ENCODE data around the gene ANXA6. TPM values are rescaled to one million over a fixed set of nuclear protein-coding genes. Genes with fewer than 3 reads are reported as not detected.

Gene ANXA6
- total RNA-seq, 1 donor from 2014 or later: 245 TPM

DNA sequence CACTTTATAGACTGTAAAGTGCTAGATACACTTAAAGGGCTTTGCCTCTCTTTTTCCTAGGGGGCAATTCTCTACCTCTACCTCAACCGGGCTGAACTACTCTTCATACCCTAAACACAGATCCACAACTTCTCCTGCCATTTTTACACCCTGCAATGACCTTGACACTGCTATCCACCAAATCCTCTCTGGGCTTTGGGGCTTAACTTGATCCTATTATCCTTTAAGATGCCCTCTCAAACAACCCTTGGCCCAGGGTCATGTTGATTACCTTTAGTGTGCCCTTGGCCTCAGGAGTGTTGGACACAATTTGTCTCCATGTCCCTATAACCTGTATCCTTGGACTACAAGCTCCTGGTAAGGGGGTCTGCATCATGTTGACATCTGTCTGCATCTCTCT is 19.5 kb downstream of the ANXA6 start:
- Mint-ChIP-seq H3K27me3 (ENCODE audit: unreplicated experiment) (no peaks in the 10 kb centered on the region), H3K4me1 (ENCODE audit: unreplicated experiment) (peaks cover 21% of the 10 kb centered on the region), H3K4me3 (ENCODE audit: unreplicated experiment) (no peak overlapping the region), H3K27ac (ENCODE audit: unreplicated experiment) (no peak overlapping the region), H3K36me3 (ENCODE audit: unreplicated experiment) (peaks cover 49% of the 10 kb centered on the region), H3K9me3 (ENCODE audit: unreplicated experiment) (no peaks in the 10 kb centered on the region)
- TF ChIP-seq, protein P1, sequence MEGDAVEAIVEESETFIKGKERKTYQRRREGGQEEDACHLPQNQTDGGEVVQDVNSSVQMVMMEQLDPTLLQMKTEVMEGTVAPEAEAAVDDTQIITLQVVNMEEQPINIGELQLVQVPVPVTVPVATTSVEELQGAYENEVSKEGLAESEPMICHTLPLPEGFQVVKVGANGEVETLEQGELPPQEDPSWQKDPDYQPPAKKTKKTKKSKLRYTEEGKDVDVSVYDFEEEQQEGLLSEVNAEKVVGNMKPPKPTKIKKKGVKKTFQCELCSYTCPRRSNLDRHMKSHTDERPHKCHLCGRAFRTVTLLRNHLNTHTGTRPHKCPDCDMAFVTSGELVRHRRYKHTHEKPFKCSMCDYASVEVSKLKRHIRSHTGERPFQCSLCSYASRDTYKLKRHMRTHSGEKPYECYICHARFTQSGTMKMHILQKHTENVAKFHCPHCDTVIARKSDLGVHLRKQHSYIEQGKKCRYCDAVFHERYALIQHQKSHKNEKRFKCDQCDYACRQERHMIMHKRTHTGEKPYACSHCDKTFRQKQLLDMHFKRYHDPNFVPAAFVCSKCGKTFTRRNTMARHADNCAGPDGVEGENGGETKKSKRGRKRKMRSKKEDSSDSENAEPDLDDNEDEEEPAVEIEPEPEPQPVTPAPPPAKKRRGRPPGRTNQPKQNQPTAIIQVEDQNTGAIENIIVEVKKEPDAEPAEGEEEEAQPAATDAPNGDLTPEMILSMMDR (IDR thresholded peaks at IDR 0.05): no peak
- no peak for DNase-seq (ENCODE audit: extremely low spot score, unreplicated experiment)

DNA sequence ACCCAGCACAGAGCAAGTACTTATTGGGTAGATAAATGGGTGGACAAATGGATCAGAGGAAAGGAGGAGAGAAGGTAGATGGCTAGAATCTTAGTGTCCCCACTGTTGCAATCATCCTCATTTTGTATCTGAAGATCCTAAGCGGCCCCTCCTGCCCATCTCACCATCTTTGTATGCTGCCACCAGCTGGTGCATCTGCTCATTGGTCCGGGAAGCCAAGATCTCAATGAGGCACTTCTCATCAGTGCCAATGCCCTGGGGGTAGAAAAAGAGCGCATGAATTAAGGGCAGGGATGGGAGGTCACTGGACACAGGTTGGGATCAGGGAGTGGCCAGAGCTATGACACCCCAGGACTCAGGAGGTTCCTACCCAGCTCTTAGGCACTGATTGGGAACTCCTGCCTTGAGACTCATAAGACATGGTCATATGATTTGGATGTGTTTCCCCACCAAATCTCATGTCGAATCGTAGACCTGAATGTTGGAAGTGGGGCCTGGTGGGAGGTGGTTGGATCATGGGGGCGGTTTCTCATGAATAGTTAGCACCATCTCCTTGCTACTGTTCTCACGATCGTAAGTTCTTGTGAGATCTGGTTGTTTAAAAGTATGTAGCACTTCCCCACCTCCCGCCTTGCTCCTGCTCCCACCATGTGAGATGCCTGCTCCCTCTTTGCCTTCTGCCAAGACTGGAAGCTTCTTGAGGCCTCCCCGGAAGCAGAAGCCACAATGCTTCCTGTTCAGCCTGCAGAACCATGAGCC is 20.3 kb downstream of the ANXA6 start:
- Mint-ChIP-seq H3K36me3 (ENCODE audit: unreplicated experiment) (peaks cover 54% of the 10 kb centered on the region), H3K27ac (ENCODE audit: unreplicated experiment) (no peak overlapping the region), H3K4me1 (ENCODE audit: unreplicated experiment) (peaks cover 17% of the 10 kb centered on the region), H3K27me3 (ENCODE audit: unreplicated experiment) (no peaks in the 10 kb centered on the region), H3K4me3 (ENCODE audit: unreplicated experiment) (no peak overlapping the region), H3K9me3 (ENCODE audit: unreplicated experiment) (no peaks in the 10 kb centered on the region)
- DNase-seq (ENCODE audit: extremely low spot score, unreplicated experiment): no peak
- TF ChIP-seq, protein P1 (IDR thresholded peaks at IDR 0.05): no peak

DNA sequence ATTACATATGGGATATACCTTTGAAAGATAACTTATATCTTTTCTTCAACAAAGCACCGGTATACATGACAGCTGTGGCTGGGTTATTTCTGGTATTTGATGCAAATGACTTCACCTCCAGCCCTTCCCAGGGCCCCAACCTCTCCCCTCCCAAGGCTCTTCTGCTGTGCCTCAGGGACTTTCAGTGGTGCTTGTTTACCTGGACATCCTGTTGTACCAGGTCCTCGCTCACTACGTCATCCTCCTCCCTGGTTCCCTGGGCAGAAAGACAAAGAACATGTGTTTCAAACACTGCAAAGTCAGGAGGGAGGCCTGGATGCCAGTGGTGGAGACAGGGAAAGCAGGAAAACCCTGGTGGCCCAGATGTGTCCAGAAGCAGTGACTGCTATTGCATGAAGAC is 23.4 kb downstream of the ANXA6 start:
- Mint-ChIP-seq H3K9me3 (ENCODE audit: unreplicated experiment) (no peaks in the 10 kb centered on the region), H3K27me3 (ENCODE audit: unreplicated experiment) (no peaks in the 10 kb centered on the region), H3K4me1 (ENCODE audit: unreplicated experiment) (no peaks in the 10 kb centered on the region), H3K27ac (ENCODE audit: unreplicated experiment) (no peak overlapping the region), H3K36me3 (ENCODE audit: unreplicated experiment) (peaks cover 71% of the 10 kb centered on the region), H3K4me3 (ENCODE audit: unreplicated experiment) (no peak overlapping the region)
- DNase-seq (ENCODE audit: extremely low spot score, unreplicated experiment): no peak
- TF ChIP-seq, protein P1 (IDR thresholded peaks at IDR 0.05): no peak

DNA sequence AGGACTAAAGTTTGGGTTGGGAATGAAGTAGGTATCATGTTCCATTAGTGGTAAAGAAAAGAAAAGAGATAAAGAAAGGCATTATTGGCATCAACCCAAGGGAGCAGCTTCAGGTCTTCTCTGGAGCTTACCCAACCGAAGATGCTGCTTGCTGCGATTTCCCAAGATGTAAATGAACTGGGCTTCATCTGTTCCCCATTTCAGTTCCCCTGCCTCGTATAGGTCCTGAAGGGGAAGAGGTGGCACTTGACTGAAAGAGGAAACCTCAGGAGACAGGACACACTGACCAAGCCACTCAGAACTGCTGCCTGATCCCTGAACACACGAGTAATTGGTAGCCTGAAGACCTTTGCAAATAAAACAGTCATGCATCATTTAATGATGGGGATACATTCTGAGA is 24.6 kb downstream of the ANXA6 start:
- Mint-ChIP-seq H3K27me3 (ENCODE audit: unreplicated experiment) (no peaks in the 10 kb centered on the region), H3K9me3 (ENCODE audit: unreplicated experiment) (no peaks in the 10 kb centered on the region), H3K36me3 (ENCODE audit: unreplicated experiment) (peaks cover 71% of the 10 kb centered on the region), H3K4me1 (ENCODE audit: unreplicated experiment) (no peaks in the 10 kb centered on the region), H3K4me3 (ENCODE audit: unreplicated experiment) (no peak overlapping the region), H3K27ac (ENCODE audit: unreplicated experiment) (no peak overlapping the region)
- TF ChIP-seq, protein P1 (IDR thresholded peaks at IDR 0.05): no peak
- no peak for DNase-seq (ENCODE audit: extremely low spot score, unreplicated experiment)

DNA sequence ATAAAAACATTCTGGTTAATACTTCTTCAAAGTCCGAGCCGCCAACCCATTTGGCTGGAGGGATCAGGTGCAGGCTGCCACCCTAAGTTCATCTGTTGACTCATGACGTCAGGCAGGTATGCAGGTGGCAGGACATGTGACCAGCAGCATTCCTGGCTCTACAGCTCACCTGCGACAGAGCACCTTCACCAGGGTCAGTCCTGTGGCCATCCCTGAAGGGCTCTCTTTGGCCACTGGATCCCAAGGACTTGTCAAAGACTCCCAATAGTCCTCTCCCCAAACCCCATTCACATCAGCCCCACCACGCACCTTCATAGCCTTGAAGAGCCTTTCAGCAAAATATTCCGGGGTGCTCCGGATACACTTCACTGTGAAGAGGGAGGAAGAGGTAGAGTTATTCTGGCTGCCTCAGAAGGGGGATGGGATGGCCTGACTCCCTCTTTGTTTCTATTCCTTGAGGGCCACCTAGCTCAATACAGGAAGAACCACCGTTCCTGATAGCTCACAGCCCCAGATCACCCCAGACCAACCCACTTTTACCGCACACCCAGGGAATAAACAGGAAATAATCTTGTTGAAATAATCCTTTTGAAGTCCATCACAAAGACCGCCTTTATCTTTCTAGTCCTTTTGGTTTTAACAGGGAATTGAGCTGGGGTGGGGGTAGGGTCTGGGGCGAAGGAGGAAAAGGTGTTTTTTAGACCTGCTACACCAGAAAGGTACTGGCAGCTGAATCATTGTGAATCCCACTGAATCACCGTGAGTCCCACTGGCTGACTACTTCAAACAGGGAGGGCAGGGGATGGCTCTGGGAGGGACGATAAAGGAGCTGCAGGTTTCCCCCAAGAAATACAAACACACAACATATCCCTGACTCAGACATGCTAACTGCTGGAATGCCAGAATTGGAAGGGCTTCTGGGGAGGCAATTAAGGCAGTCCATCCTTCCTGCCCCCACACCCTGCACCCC is 26.4 kb downstream of the ANXA6 start:
- peaks cover 3% of the 10 kb centered on the region for H3K4me1 Mint-ChIP-seq (ENCODE audit: unreplicated experiment)
- no peak for DNase-seq (ENCODE audit: extremely low spot score, unreplicated experiment)
- peaks cover 64% of the 10 kb centered on the region for H3K36me3 Mint-ChIP-seq (ENCODE audit: unreplicated experiment)
- H3K27me3 Mint-ChIP-seq (ENCODE audit: unreplicated experiment): no peaks in the 10 kb centered on the region
- H3K27ac Mint-ChIP-seq (ENCODE audit: unreplicated experiment): no peak overlapping the region
- no peak overlapping the region for H3K4me3 Mint-ChIP-seq (ENCODE audit: unreplicated experiment)
- no peaks in the 10 kb centered on the region for H3K9me3 Mint-ChIP-seq (ENCODE audit: unreplicated experiment)
- TF ChIP-seq, protein P1 (IDR thresholded peaks at IDR 0.05): no peak

All from osteocyte (in vitro differentiated cells).